ENCODE data around the gene OXCT2.

GRCh38 chr1:39752703-39753102 lies 18.4 kb downstream of the OXCT2 start:
- TF ChIP-seq CTCF (IDR thresholded peaks at IDR 0.05; ENCODE audit: insufficient read depth, low read depth, low read length): no peak
- TF ChIP-seq EZH2 (IDR thresholded peaks at IDR 0.05; ENCODE audit: insufficient read depth, low read length): no peak

Measured in astrocyte (in vitro differentiated cells and primary cell).